A549 (cell line): ENCODE data around the gene PUS7. TPM values are rescaled to one million over a fixed set of nuclear protein-coding genes. Genes with fewer than 3 reads are reported as not detected.
"Not testable (repeated sequence)": the region's sequence is repeated elsewhere in the genome, so short reads cannot be mapped to it uniquely, and the experiment has no call there.

Source experiments
- ATAC-seq, 2 experiments: fragments of 200-7000 bp in 1 of 2; fragments of >200 bp in 1 of 2; cut with Nextera tagmentation in 1 of 2; cut with Tn5 transposase in 1 of 2; 3 replicates each; pipeline versions ENCODE4 v1.8.0 to v1.9.1; 2018 to 2020; ENCODE audit warnings: mild to moderate bottlenecking in 1 of 2, moderate library complexity in 1 of 2
- CTCF ChIA-PET: fragments of 300-600 bp; sonication (Branson Sonifier 250); formaldehyde crosslinking; extraction: SDS; loops from one replicate; lab custom pipeline; 2021; ENCODE audit warnings: antibody characterized with exemption, inconsistent platforms; lab: Yijun Ruan, JAX
- POLR2A ChIA-PET: fragments of 350-600 bp; formaldehyde crosslinking; extraction: SDS; loops from one replicate; lab custom pipeline; 2021; ENCODE audit warnings: antibody characterized with exemption, inconsistent platforms; lab: Yijun Ruan, JAX
- DNase-seq, 2 experiments: peaks; one replicate each; pipeline versions ENCODE4 v3.0.0 to v3.0.0-alpha.2; 2011 to 2016; ENCODE audit warnings: low read depth in 1 of 2, low spot score in 1 of 2
- FAIRE-seq: peaks from 2 replicates; lab custom pipeline; 2011; peaks lifted over from hg19 to GRCh38; lab: Jason Lieb, UNC
- H3K27ac ChIP-seq, 2 experiments: fragments of >200 bp; sonication (Bioruptor Twin); formaldehyde crosslinking; 3 replicates each; pipeline ENCODE4 v1.5.1; 2016 to 2017
- H3K4me1 ChIP-seq: fragments of >200 bp; sonication (Bioruptor Twin); formaldehyde crosslinking; 3 replicates; pipeline ENCODE4 v1.6.1; 2016
- H3K4me2 ChIP-seq: fragments of >200 bp; sonication (Bioruptor Twin); formaldehyde crosslinking; 3 replicates; pipeline ENCODE4 v1.6.1; 2016
- H3K4me3 ChIP-seq: fragments of >200 bp; sonication (Bioruptor Twin); formaldehyde crosslinking; 3 replicates; pipeline ENCODE4 v1.5.1; 2016
- H3K9me3 ChIP-seq: fragments of >200 bp; sonication (Bioruptor Twin); formaldehyde crosslinking; 3 replicates; pipeline ENCODE4 v1.6.1; 2016
- CBX2 ChIP-seq: fragments of 200-600 bp; sonication (generic); IDR thresholded peaks from 2 replicates; pipeline ENCODE4 v1.6.1; 2016; ENCODE audit warnings: low read depth, mild to moderate bottlenecking, borderline replicate concordance
- CHD2 ChIP-seq: fragments of 150-350 bp; IDR thresholded peaks from 2 replicates; pipeline ENCODE4 v1.6.1; 2014; ENCODE audit warnings: low read length; ENCODE audit not compliant: partially characterized antibody
- EP300 ChIP-seq, 2 experiments: fragments of >200 bp; sonication (Bioruptor Twin); formaldehyde crosslinking; IDR thresholded peaks; 2 replicates in 1 of 2; 3 replicates in 1 of 2; pipeline ENCODE4 v1.6.1; 2016 to 2017
- FOSL2 ChIP-seq, 2 experiments: fragments of 450-650 bp in 1 of 2; fragments of >200 bp in 1 of 2; sonication (Bioruptor Twin) in 1 of 2; formaldehyde crosslinking; IDR thresholded peaks; 2 replicates each; pipeline versions ENCODE4 v1.5.0 to v1.6.1; 2016 to 2020; ENCODE audit warnings: mild to moderate bottlenecking in 1 of 2, moderate library complexity in 1 of 2
- HOXA7 ChIP-seq: fragments of 250-450 bp; sonication (Bioruptor Pico); IDR thresholded peaks from 2 replicates; pipeline ENCODE4 v1.5.0; 2020; ENCODE audit warnings: mild to moderate bottlenecking, moderate library complexity
- JUN ChIP-seq, 2 experiments: fragments of >200 bp; sonication (Bioruptor Twin); formaldehyde crosslinking; IDR thresholded peaks; 2 replicates in 1 of 2; 3 replicates in 1 of 2; pipeline ENCODE4 v1.6.1; 2016 to 2017
- MAFK ChIP-seq: fragments of 450-650 bp; IDR thresholded peaks from 2 replicates; pipeline ENCODE4 v1.6.1; 2014; ENCODE audit not compliant: partially characterized antibody
- MAZ ChIP-seq: fragments of 150-350 bp; IDR thresholded peaks from 2 replicates; pipeline ENCODE4 v1.6.1; 2014; ENCODE audit warnings: antibody characterized with exemption, low read depth, low read length, borderline replicate concordance
- NFE2L2 ChIP-seq: fragments of 150-350 bp; conservative IDR thresholded peaks from 2 replicates; pipeline ENCODE4 v1.6.1; 2014; ENCODE audit warnings: low read length
- NPAS2 ChIP-seq: fragments of 250-450 bp; sonication (Bioruptor Pico); IDR thresholded peaks from 2 replicates; pipeline ENCODE4 v1.8.0; 2022; ENCODE audit warnings: mild to moderate bottlenecking, moderate library complexity, borderline replicate concordance
- POLR2AphosphoS2 ChIP-seq: conservative IDR thresholded peaks from 2 replicates; pipeline ENCODE4 v1.6.1; 2012; ENCODE audit warnings: low read length, improper control_type of control experiment, inconsistent platforms
- RFX5 ChIP-seq: fragments of 450-650 bp; IDR thresholded peaks from 2 replicates; pipeline ENCODE4 v1.7.1; 2014; ENCODE audit warnings: antibody characterized with exemption, mild to moderate bottlenecking, moderate library complexity
- SMC3 ChIP-seq: fragments of >200 bp; sonication (Bioruptor Twin); formaldehyde crosslinking; IDR thresholded peaks from 3 replicates; pipeline ENCODE4 v1.6.1; 2018; ENCODE audit warnings: inconsistent platforms
- SREBF2 ChIP-seq: fragments of 450-650 bp; IDR thresholded peaks from 2 replicates; pipeline ENCODE4 v1.6.1; 2014; ENCODE audit warnings: mild to moderate bottlenecking, moderate library complexity
- TP53 ChIP-seq: fragments of 250-450 bp; sonication (Bioruptor Pico); IDR thresholded peaks from 2 replicates; pipeline ENCODE4 v1.5.0; 2021; ENCODE audit warnings: mild to moderate bottlenecking, moderate library complexity
- ZC3H11A ChIP-seq: fragments of 450-650 bp; IDR thresholded peaks from 2 replicates; pipeline ENCODE4 v1.6.1; 2014; ENCODE audit warnings: antibody characterized with exemption, mild to moderate bottlenecking
- WGBS: methylation state at CpG from one replicate; pipeline ENCODE4 v1.1.6; 2017; ENCODE audit errors: missing lambda C conversion rate; 5-methylcytosine and 5-hydroxymethylcytosine counted together
- polyA plus RNA-seq, 4 experiments: library from polyadenylated mRNA; depleted of rRNA in 3 of 4; stranded (reverse); fragments of >200 nt; fragmentation: RNase III in 1 of 4; extraction: RNeasy Plus Mini Kit Qiagen cat#74134 plus additional on column Dnase treatment in 1 of 4; gene quantifications; 2 replicates in 3 of 4; 3 replicates in 1 of 4; pipeline ENCODE4 v1.2.3, GENCODE V29; 2011 to 2017
- TF ChIP-seq, protein P1 (sequence below): fragments of >200 bp; sonication (Bioruptor Twin); formaldehyde crosslinking; IDR thresholded peaks from 3 replicates; pipeline ENCODE4 v1.6.1; 2016
- TF ChIP-seq, protein P2 (sequence below): IDR thresholded peaks from 2 replicates; pipeline ENCODE4 v1.6.1; 2012
- TF ChIP-seq, protein P3 (sequence below): fragments of 250-450 bp; sonication (Bioruptor Pico); IDR thresholded peaks from 2 replicates; pipeline ENCODE4 v1.5.0; 2020; ENCODE audit warnings: low read depth, mild to moderate bottlenecking, moderate library complexity
- TF ChIP-seq, protein P4 (sequence below): fragments of >200 bp; sonication (Bioruptor Twin); formaldehyde crosslinking; IDR thresholded peaks from 3 replicates; pipeline ENCODE4 v1.5.1; 2016
- TF ChIP-seq, protein P5 (sequence below): IDR thresholded peaks from 2 replicates; pipeline ENCODE4 v1.6.1; 2012

Gene PUS7
- polyA plus RNA-seq, 2 of the 4 experiments (the other 2 are of a cell fraction), result 33.1 to 47.9 TPM

DNA sequence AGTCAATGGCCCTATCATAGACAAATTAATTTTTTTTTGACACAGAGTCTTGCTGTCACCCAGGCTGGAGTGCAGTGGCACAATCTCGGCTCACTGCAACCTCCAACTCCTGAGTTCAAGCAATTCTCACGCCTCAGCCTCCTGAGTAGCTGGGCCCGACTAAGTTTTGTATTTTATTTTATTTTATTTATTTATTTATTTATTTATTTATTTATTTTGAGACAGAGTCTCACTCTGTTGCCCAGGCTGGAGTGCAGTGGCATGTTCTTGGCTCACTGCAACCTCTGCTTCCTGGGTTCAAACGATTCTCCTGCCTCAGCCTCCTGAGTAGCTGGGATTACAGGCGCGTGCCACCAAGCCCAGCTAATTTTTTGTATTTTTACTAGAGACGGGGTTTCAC, 6.5 kb downstream of the PUS7 start:
- CTCF ChIA-PET, result interaction anchor here (6.2 kb wide), 1 partner anchor 14 kb away, joined by 39 read pairs; the partner anchor contains the start of gene RINT1
- DNase-seq, POLR2A ChIA-PET, H3K4me3 ChIP-seq, H3K27ac ChIP-seq, H3K4me2 ChIP-seq, ATAC-seq, FAIRE-seq, H3K9me3 ChIP-seq: not testable (repeated sequence)
- WGBS, result 94% methylated on average over 7 of the region's 7 CpGs
- peak; percentile 77 for TF ChIP-seq ZC3H11A
- H3K4me1 ChIP-seq, result peaks cover 18% of the 10 kb centered on the region; the same call in 1 of the 3 replicates

DNA sequence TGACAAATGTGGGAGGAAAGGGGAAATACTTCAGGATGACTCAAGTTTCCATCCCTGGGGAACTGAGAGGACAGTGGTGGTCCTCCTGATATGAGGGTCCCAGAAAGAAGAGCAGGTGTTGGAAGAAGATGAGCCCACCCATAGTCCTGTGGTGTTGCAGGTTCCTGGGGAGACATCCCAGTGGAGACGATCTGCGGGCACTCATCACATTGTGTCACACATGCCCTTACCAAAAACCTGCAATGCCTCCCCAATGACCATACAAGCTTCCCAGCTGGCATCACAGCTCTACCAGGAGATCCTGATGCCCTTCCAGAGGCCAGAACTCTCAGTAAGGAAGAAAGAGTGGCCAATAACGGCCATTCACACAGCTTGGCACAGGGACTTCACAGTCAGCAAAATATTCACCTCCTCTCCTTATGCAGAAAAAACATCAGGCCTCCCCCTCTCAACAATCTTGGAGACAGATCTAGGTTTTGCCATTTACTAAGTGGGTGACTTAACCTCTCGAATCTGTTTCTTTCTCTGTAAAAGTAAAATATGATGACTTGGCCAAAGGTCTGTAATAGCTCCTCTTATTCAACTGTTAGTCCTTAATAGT, 9.0 kb downstream of the PUS7 start:
- H3K27ac ChIP-seq, result no peak overlapping the region
- H3K4me1 ChIP-seq, result 0 out of 3 replicates have a peak, but pooled peaks cover 10% of the 10 kb centered on the region
- no peaks in the 10 kb centered on the region for H3K9me3 ChIP-seq
- 91% methylated on average over 4 of the region's 4 CpGs for WGBS
- CTCF ChIA-PET, result interaction anchor here (1.0 to 1.2 kb wide), 2 partner anchors 9 to 11 kb away, joined by 3 read pairs; no protein-coding TSS in a partner anchor
- no peak for FAIRE-seq
- no peak overlapping the region for H3K4me2 ChIP-seq
- POLR2A ChIA-PET, result no interaction called here
- ATAC-seq, result peak in 1 of 2 experiments; percentile 27; a peak in 3 of 6 replicates
- no peak for DNase-seq
- no peak overlapping the region for H3K4me3 ChIP-seq
- TF ChIP-seq, protein P1, sequence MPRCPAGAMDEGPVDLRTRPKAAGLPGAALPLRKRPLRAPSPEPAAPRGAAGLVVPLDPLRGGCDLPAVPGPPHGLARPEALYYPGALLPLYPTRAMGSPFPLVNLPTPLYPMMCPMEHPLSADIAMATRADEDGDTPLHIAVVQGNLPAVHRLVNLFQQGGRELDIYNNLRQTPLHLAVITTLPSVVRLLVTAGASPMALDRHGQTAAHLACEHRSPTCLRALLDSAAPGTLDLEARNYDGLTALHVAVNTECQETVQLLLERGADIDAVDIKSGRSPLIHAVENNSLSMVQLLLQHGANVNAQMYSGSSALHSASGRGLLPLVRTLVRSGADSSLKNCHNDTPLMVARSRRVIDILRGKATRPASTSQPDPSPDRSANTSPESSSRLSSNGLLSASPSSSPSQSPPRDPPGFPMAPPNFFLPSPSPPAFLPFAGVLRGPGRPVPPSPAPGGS, result no peak
- TF ChIP-seq MAFK, result peak; percentile 24
- TF ChIP-seq RFX5, result no peak

DNA sequence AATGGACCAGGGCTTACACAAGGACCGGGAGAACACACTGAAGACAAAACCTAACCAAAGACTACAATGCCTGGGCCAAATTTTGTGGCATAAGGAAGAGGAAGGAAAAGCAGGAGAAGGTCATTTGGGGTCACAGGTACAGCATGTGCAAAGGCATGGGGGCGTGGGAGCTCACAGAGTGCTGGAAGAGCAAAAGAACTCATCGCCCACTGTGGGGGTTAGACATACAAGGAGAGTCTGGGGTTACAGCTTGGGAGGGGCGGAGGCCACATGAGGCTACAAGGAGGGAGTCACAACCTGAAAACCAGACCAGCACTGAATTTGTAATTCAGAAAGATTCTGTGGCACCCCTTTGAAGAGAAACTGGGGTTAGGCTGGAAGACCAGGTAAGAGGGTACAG, 9.7 kb downstream of the PUS7 start:
- FAIRE-seq, result no peak
- WGBS, result 84% methylated on average over 4 of the region's 4 CpGs
- Histone ChIP-seq H3K9me3 (no peaks in the 10 kb centered on the region), H3K4me2 (no peak overlapping the region), H3K27ac (peak overlapping the region in 1 of 2 experiments; percentile 5; a peak in 1 of 6 replicates), H3K4me3 (no peak overlapping the region), H3K4me1 (0 out of 3 replicates have a peak, but pooled peaks cover 10% of the 10 kb centered on the region)
- POLR2A ChIA-PET, result no interaction called here
- DNase-seq, result no peak
- CTCF ChIA-PET, result interaction anchor here (1.0 to 1.2 kb wide), 2 partner anchors 8 to 11 kb away, joined by 3 read pairs; no protein-coding TSS in a partner anchor
- peak in 1 of 2 experiments; percentile 35; a peak in 3 of 6 replicates for ATAC-seq
- TF ChIP-seq FOSL2 (IDR thresholded peaks at IDR 0.05), result no peak
- no peak for TF ChIP-seq FOSL2 (CRISPR knock-in tag; IDR thresholded peaks at IDR 0.05)
- TF ChIP-seq MAZ, result no peak

DNA sequence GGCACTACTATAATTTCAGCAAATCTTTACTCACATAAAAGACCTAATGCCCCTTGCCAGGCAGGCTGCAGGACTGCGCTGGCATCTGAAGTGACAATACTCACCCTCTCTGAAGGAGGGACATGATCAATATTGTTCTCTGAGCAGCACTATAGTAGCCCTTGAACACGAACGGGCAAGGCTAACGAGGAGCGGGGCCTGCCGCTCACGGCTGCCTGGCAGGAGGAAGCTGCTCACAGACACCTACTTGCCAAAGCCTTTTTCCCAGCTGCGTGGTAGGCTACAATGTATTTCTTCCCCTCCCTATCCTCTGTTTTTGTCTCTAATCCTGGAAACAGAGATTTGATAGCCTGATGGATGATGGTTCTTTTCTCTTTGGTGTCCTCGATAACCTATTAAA, 19.9 kb downstream of the PUS7 start:
- no peak for TF ChIP-seq SREBF2
- TF ChIP-seq HOXA7 (CRISPR knock-in tag), result no peak
- no peak for TF ChIP-seq SMC3
- TF ChIP-seq JUN (IDR thresholded peaks at IDR 0.05), result no peak
- TF ChIP-seq, protein P2, sequence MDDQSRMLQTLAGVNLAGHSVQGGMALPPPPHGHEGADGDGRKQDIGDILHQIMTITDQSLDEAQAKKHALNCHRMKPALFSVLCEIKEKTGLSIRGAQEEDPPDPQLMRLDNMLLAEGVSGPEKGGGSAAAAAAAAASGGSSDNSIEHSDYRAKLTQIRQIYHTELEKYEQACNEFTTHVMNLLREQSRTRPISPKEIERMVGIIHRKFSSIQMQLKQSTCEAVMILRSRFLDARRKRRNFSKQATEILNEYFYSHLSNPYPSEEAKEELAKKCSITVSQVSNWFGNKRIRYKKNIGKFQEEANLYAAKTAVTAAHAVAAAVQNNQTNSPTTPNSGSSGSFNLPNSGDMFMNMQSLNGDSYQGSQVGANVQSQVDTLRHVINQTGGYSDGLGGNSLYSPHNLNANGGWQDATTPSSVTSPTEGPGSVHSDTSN, result no peak
- no peak for TF ChIP-seq POLR2AphosphoS2
- TF ChIP-seq, protein P3, sequence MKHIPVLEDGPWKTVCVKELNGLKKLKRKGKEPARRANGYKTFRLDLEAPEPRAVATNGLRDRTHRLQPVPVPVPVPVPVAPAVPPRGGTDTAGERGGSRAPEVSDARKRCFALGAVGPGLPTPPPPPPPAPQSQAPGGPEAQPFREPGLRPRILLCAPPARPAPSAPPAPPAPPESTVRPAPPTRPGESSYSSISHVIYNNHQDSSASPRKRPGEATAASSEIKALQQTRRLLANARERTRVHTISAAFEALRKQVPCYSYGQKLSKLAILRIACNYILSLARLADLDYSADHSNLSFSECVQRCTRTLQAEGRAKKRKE (CRISPR knock-in tag), result no peak
- no peak for TF ChIP-seq EP300 (IDR thresholded peaks at IDR 0.05)
- TF ChIP-seq, protein P1, result no peak
- TF ChIP-seq, protein P4, sequence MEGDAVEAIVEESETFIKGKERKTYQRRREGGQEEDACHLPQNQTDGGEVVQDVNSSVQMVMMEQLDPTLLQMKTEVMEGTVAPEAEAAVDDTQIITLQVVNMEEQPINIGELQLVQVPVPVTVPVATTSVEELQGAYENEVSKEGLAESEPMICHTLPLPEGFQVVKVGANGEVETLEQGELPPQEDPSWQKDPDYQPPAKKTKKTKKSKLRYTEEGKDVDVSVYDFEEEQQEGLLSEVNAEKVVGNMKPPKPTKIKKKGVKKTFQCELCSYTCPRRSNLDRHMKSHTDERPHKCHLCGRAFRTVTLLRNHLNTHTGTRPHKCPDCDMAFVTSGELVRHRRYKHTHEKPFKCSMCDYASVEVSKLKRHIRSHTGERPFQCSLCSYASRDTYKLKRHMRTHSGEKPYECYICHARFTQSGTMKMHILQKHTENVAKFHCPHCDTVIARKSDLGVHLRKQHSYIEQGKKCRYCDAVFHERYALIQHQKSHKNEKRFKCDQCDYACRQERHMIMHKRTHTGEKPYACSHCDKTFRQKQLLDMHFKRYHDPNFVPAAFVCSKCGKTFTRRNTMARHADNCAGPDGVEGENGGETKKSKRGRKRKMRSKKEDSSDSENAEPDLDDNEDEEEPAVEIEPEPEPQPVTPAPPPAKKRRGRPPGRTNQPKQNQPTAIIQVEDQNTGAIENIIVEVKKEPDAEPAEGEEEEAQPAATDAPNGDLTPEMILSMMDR, result no peak
- no peak for TF ChIP-seq CBX2
- TF ChIP-seq, protein P5, sequence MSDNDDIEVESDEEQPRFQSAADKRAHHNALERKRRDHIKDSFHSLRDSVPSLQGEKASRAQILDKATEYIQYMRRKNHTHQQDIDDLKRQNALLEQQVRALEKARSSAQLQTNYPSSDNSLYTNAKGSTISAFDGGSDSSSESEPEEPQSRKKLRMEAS, result no peak
- no peak for TF ChIP-seq TP53 (CRISPR knock-in tag)
- no peak for TF ChIP-seq CHD2
- TF ChIP-seq NPAS2 (CRISPR knock-in tag), result no peak
- no peak for TF ChIP-seq NFE2L2
- DNase-seq (no peak), FAIRE-seq (no peak), ATAC-seq (no peak)
- H3K27ac ChIP-seq, result no peak overlapping the region
- H3K4me3 ChIP-seq, result no peak overlapping the region
- POLR2A ChIA-PET, result no interaction called here
- CTCF ChIA-PET, result interaction anchor here (0.7 to 1.4 kb wide), 4 partner anchors 8 to 361 kb away, joined by 3 to 6 read pairs (median 3); no protein-coding TSS in a partner anchor
- no peaks in the 10 kb centered on the region for H3K9me3 ChIP-seq
- 96% methylated on average over 9 of the region's 9 CpGs for WGBS
- H3K4me2 ChIP-seq, result no peak overlapping the region
- H3K4me1 ChIP-seq, result peaks cover 5% of the 10 kb centered on the region
